Psoas muscle (tissue), 8 donors: ENCODE results near the gene ZHX3. TPM values are rescaled to one million over a fixed set of nuclear protein-coding genes. Genes with fewer than 3 reads are reported as not detected.

Experiments used
- ATAC-seq, 4 donors: fragments of 200-7000 bp; cut with Tn5 transposase; one replicate each; pipeline ENCODE4 v1.9.1; 2020; ENCODE audit warnings: moderate library complexity in 3 of 4, mild to moderate bottlenecking in 2 of 4
- DNase-seq, 2 donors: peaks; one replicate each; pipeline ENCODE4 v3.0.0-alpha.2; 2020
- H3K27ac ChIP-seq: fragments of 200-600 bp; one replicate; pipeline ENCODE4 v1.8.0; 2022
- H3K27me3 ChIP-seq, 3 donors: fragments of 200-600 bp in 1 of 3; one replicate each; pipeline versions ENCODE4 v1.6.1 to v1.8.0; 2013 to 2022; ENCODE audit warnings: low read length in 2 of 3, mild to moderate bottlenecking in 2 of 3, moderate library complexity in 1 of 3; ENCODE audit not compliant: insufficient read depth in 3 of 3
- H3K36me3 ChIP-seq, 2 donors: fragments of 200-600 bp in 1 of 2; one replicate each; pipeline versions ENCODE4 v1.6.1 to v1.8.0; 2013 to 2022; ENCODE audit warnings: low read depth in 1 of 2, mild to moderate bottlenecking in 1 of 2, moderate library complexity in 1 of 2; ENCODE audit not compliant: insufficient read depth in 1 of 2
- H3K4me1 ChIP-seq: fragments of 200-600 bp; one replicate; pipeline ENCODE4 v1.8.0; 2022
- H3K4me3 ChIP-seq: fragments of 200-600 bp; one replicate; pipeline ENCODE4 v1.8.0; 2022; ENCODE audit warnings: mild to moderate bottlenecking
- H3K9me3 ChIP-seq: fragments of 200-600 bp; one replicate; pipeline ENCODE4 v1.8.0; 2022
- WGBS, 3 donors: extraction: QIAGEN DNeasy Blood & Tissue Kit; methylation state at CpG; one replicate each; pipeline versions ENCODE4 v1.1.6 to v1.1.7; 2013; 5-methylcytosine and 5-hydroxymethylcytosine counted together
- intact Hi-C, 2 donors: fragments of 100-400 bp; cut with DNase I; formaldehyde crosslinking; loops; one replicate each; pipeline versions ENCODE4 v1.11.0 to v1.14.2; 2022
- polyA plus RNA-seq, 3 donors: library from polyadenylated mRNA; stranded (reverse); fragments of 200-250 nt; gene quantifications; one replicate each; pipeline ENCODE4 v1.2.3, GENCODE V29; 2013
- total RNA-seq, 4 donors: library from RNA; stranded (reverse); fragmentation: NEBNext Ultra II Directional in 2 of 4; extraction: Animal tissue kit (Norgen Biotek cat#: 25700) in 2 of 4; gene quantifications; one replicate each; pipeline versions ENCODE4 v1.2.1 to v1.2.4, GENCODE V29; 2021 to 2023
- TF ChIP-seq, protein P1 (sequence below): fragments of 200-600 bp; IDR thresholded peaks from one replicate; pipeline ENCODE4 v1.8.0; 2022; ENCODE audit warnings: antibody characterized with exemption
- donor health status: healthy with polysubstance abuse.
- donor health status: DM: no; HTN: no; CAD: no; lungs with moderate emphysema.
- donor health status: Bipolar disorder and iron deficiency.
- donor health status: healthy.
- donor health status: DM: yes; HTN: yes; CAD: no.
- donor health status: DM: no; HTN: no; CAD: no.
- donor health status: DM: no; HTN: no; CAD: no.
- donor health status: DM: yes; HTN: yes; CAD: no.

The ZHX3 gene
- total and polyA plus RNA-seq, 7 donors: 7.0 to 47.7 (median 39.6) TPM

DNA sequence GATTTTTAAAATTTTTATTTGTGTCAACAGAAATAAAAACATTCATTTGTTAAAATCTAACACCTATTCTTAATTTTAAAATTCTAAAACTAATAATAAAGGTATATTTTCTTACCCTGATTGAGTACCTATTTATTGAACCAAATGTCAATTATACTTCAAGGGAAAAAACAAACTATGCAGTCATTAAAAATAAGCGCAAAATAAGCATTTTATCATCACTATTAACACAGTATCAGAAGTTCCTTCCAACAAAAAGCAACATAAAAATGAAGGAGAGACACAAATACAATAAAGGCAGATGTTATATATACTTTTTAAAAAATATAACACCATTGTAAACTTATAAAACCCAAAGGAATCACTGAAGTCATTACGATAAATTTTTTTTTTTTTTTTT, 52.7 kb downstream of the ZHX3 start:
- intact Hi-C loops: no loop called here
- TF ChIP-seq, protein P1, sequence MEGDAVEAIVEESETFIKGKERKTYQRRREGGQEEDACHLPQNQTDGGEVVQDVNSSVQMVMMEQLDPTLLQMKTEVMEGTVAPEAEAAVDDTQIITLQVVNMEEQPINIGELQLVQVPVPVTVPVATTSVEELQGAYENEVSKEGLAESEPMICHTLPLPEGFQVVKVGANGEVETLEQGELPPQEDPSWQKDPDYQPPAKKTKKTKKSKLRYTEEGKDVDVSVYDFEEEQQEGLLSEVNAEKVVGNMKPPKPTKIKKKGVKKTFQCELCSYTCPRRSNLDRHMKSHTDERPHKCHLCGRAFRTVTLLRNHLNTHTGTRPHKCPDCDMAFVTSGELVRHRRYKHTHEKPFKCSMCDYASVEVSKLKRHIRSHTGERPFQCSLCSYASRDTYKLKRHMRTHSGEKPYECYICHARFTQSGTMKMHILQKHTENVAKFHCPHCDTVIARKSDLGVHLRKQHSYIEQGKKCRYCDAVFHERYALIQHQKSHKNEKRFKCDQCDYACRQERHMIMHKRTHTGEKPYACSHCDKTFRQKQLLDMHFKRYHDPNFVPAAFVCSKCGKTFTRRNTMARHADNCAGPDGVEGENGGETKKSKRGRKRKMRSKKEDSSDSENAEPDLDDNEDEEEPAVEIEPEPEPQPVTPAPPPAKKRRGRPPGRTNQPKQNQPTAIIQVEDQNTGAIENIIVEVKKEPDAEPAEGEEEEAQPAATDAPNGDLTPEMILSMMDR: no peak
- WGBS, 3 donors: 95 to 100% (median 96%) methylated on average over 2 of the region's 2 CpGs
- H3K4me3 ChIP-seq: no peak overlapping the region
- H3K27me3 ChIP-seq: no peaks in the 10 kb centered on the region
- no peak for DNase-seq
- H3K36me3 ChIP-seq: peaks cover 0 to 27% of the 10 kb centered on the region in 2 donors
- peaks cover 8% of the 10 kb centered on the region for H3K4me1 ChIP-seq
- ATAC-seq: no peak
- no peaks in the 10 kb centered on the region for H3K9me3 ChIP-seq
- H3K27ac ChIP-seq: no peak overlapping the region

DNA sequence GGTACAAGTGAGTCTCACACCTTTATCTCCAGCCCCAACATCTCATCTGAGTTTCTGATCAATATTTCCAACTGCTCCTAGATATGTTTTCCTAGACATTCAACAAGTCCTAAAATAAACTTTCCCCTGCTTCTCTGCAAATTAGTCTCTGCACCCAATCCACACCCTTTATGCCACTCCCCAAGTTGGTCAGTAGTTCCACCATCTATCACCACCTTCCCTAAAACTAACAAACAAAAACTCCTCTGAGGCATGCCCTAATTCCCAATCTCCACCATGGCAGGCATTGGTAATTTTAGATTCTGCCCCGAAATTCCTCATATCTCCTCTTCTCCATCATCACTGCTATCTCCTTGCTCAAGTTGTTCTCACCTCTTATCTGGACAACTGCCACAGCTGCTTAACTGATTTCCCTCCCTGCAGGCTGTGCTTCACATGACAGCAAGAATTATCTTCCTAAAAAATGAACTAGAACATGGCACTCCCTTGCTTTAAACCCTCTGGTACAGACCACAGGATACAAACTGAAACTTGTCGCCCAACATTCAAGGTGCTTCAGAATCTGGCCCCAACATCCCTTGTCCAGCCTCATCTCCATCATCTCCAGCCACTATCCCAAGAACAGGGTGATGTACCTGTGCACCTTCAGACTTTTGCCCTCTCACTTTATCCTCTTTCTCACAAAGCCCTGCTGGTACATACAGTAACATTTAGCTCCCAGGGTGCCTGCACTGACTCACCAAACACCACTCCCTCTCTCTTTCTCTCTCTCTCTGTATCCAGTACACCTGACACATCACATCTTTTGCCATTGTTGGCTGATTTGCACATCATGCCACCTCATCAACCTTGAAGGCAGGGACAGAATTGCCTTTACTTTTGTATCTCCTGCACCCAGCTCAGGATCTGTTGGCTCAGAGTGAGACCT, 55.5 kb downstream of the ZHX3 start:
- TF ChIP-seq, protein P1: no peak
- Histone ChIP-seq H3K4me3 (no peak overlapping the region), H3K27me3 (no peaks in the 10 kb centered on the region), H3K36me3 (peaks cover 0 to 12% of the 10 kb centered on the region in 2 donors), H3K27ac (no peak overlapping the region), H3K4me1 (peaks cover 8% of the 10 kb centered on the region), H3K9me3 (no peaks in the 10 kb centered on the region)
- DNase-seq: no peak
- no peak for ATAC-seq
- intact Hi-C loops: no loop called here
- 70 to 94% (median 88%) methylated on average over 2 of the region's 2 CpGs for WGBS, 3 donors

DNA sequence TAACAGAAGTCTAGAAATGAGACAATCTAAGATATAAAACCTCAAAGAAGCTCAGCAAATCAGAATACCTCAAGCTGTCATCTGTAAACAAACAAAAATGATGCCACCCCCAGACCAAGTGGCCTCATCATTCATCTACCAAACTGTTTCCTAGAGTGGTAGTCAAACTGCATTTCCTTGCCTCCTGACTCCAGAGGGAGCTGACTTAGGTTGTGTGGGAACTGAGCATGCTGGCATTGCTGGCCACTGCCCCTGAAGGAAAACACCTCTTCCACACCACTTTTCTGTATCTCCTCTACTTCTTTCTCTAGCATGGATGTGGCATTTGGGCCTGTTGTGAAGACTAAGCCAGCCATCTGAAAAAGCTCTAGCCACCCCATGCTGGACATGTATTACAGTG, 56.3 kb downstream of the ZHX3 start:
- Histone ChIP-seq H3K27ac (no peak overlapping the region), H3K4me1 (peaks cover 8% of the 10 kb centered on the region), H3K9me3 (no peaks in the 10 kb centered on the region), H3K36me3 (peaks cover 0 to 8% of the 10 kb centered on the region in 2 donors), H3K4me3 (no peak overlapping the region), H3K27me3 (no peaks in the 10 kb centered on the region)
- DNase-seq (no peak), ATAC-seq (no peak)
- intact Hi-C loops: no loop called here
- TF ChIP-seq, protein P1: no peak

DNA sequence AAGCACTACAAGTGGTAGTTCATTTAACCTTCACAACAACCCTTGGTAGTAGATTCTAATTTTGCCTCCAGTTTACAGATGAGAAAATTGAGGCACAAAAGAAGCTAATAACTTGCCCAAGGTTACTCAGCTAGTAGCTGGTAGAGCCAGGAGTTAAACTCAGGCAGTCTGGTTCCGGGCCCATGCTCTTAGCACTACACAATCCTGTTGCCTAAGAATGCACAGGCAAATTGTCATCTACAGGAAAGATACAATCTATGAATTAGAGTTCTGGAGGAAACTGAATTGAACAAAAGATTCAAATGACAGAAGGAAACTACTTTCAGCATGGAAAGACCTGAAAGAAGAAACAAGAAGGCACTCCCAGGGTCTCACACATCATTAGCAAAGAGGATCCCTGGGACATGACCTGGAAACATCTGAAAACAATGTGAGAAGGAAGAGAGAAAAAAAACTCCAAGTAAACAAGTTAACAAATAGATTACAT, 56.8 kb downstream of the ZHX3 start:
- DNase-seq (no peak), ATAC-seq (no peak)
- 75 to 84% (median 77%) methylated on average over 1 of the region's 1 CpG for WGBS, 3 donors
- intact Hi-C loops: no loop called here
- Histone ChIP-seq H3K36me3 (peaks cover 0 to 4% of the 10 kb centered on the region in 2 donors), H3K9me3 (no peaks in the 10 kb centered on the region), H3K4me3 (no peak overlapping the region), H3K4me1 (peaks cover 8% of the 10 kb centered on the region), H3K27me3 (no peaks in the 10 kb centered on the region), H3K27ac (no peak overlapping the region)
- TF ChIP-seq, protein P1: no peak
